GM18868 (cell line): ENCODE data around the gene PCIF1.
"Not testable (repeated sequence)": the region's sequence is repeated elsewhere in the genome, so short reads cannot be mapped to it uniquely, and the experiment has no call there.

ENCODE experiments used
- ATAC-seq: cut with Tn5 transposase; IDR thresholded peaks from one replicate; pipeline ENCODE4 v1.9.1; 2021; ENCODE audit warnings: mild to moderate bottlenecking, moderate library complexity; ENCODE audit not compliant: unreplicated experiment

Gene PCIF1

DNA sequence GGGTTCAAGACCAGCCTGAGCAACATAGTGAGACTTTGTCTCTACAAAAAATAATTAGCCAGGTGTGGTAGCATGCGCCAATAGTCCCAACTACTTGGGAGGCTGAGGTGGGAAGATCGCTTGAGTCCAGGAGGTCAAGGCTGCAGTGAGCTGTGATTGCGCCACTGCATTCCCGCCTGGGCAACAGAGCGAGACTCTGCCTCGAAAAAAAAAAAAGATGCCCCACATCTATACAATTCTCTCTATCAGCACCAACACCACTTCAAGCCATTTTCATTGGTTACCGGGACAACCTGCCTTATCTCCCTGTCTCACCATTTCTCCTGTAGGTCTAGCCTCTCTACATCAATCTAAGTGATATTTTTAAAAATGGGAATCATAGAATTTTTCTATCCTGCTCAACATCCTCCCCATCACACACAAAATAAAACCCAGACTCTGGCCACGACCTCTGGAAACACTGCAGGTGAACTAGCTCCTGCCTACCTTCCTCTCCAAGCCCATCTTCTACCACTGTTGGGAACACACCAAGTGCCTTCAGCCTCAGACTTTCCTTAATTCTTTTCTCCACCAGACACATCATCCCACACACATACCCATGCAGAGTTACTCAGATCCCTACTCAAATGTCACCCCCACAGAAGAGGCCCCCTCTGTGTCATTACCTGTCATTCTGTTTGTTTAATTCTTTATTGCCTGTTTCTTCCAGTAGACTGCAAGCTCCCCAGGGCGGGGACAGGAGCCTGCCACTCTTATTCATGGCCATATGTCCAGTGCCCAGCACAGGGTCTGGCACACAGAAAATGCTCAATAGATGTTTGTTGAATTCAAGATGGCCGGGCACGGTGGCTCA lies 12.9 kb upstream of the PCIF1 start:
- ATAC-seq = no peak

DNA sequence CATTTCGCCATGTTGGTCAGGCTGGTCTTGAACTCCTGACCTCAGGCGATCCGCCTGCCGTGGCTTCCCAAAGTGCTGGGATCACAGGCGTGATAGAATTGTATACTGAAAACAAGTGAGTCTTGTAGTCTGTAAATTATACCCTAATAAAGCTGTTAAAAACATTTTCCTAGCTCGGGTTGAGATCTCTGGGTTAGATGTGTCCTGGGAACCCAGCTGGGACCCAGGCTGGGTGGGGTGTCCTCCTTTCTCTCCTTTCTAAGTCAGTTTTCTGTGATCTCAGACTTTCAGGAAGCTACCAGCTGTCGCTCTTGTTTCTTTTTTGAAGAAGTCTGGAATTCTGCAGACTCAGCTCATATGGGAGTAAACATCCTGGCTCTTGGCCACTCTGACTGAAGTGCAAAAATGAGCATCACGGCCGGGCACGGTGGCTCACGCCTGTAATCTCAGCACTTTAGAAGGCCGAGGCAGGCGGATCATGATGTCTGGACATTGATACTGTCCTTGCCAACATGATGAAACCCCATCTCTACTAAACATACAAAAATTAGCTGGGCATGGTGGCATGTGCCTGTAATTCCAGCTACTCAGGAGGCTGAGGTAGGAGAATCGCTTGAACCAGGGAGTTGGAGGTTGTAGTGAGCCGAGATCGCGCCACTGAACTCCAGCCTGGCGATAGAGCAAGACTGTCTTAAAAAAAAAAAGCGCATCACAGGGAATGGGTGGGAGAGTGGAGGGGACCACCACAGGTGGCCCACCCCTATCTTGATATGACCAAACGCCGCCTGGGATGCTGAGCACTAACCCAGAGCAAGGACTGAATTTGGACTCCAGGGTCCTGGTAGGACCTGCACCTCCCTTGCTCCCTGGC lies 9.9 kb upstream of the PCIF1 start:
- ATAC-seq = no peak

DNA sequence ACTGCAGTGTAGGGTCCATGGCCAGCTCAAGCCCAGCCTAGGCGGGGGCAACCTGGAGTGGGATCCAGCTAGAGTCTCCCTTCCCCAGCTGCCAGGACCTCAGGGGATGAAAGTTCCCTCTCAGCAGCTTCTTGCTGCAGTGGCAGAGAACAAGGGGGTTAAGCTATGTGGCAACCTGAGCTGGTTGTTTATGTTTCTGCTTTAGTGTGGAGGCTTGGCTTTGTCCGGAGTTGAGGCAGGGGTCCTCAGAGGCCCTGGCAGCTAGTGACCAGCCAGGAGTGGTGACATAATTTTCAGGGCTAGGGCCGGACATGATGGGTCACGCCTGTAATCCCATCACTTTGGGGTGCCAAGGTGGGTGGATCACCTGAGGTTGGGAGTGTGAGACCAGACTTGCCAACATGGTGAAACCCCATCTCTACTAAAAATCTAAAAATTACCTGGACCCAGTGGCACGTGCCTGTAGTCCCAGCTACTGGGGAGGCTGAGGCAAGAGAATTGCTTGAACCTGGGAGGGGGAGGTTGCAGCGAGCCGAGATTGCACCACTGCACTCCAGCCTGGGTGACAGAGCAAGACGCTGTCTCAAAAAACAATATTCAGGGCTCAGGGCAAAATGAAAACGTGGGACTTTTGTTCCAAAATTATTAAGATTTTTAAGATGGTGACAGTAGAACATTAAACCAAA lies 8.5 kb upstream of the PCIF1 start:
- ATAC-seq = no peak

DNA sequence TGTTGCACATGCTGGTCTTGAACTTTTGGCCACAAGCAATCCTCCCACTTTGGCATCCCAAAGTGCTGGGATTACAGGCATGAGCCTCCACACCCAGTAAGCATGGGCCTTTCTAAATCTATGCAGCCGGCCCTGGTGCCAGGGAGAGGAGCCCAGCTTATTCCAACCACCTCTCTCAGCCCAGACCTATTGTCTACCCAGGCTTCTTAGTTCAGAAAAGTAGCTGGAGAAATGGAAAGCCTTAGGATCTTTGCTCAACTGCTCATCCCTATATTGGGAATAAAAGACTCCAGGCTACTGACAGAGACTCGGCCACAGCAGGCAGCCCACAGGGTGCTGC lies 7.8 kb upstream of the PCIF1 start:
- no peak for ATAC-seq

DNA sequence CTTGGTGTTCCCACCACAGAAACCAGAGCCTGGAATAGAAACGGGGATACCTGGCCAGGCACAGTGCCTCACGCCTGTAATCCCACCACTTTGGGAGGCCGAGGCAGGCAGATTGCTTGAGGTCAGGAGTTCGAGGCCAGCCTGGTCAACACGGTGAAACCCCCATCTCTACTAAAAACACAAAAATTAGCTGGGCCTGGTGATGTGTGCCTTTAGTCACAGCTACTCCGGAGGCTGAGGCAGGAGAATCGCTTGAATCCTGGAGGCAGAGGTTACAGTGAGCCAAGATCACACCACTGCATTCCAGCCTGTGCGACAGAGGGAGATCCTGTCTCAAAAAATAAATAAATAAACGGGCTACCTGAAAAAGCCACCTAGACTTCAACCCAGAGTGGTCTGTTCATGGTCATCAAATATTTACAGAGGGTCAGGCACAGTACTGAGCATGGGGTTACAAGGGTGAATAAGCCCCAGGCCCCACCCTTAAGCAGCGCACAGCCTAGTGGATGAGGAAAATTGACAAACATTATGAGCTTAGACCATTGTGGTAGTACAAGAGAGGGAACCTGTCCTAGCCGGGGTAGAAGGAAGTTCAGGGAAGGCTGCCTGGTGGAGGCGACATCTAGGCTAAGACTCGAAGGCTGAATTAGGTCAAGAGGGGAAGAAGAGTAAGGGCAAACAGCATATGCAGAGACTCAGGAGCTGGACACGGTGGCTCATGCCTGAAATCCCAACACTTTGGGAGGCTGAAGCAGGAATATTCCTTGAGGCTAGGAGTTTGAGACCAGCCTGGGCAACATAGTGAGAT lies 7.2 kb upstream of the PCIF1 start:
- no peak for ATAC-seq

DNA sequence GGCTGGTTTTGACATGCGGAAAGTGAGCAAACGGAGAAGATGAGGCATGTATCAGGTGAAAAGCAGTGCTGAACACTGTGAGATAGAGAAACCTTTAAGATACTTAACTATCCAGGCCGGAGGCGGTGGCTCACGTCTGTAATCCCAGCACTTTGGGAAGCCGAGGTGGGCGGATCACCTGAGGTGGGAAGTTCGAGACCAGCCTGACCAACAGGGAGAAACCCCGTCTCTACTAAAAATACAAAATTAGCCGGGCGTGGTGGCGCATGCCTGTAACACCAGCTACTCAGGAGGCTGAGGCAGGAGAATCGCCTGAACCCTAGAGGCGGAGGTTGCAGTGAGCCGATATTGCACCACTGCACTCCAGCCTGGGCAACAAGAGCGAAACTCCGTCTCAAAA lies 2.8 kb upstream of the PCIF1 start:
- ATAC-seq = not testable (repeated sequence)

DNA sequence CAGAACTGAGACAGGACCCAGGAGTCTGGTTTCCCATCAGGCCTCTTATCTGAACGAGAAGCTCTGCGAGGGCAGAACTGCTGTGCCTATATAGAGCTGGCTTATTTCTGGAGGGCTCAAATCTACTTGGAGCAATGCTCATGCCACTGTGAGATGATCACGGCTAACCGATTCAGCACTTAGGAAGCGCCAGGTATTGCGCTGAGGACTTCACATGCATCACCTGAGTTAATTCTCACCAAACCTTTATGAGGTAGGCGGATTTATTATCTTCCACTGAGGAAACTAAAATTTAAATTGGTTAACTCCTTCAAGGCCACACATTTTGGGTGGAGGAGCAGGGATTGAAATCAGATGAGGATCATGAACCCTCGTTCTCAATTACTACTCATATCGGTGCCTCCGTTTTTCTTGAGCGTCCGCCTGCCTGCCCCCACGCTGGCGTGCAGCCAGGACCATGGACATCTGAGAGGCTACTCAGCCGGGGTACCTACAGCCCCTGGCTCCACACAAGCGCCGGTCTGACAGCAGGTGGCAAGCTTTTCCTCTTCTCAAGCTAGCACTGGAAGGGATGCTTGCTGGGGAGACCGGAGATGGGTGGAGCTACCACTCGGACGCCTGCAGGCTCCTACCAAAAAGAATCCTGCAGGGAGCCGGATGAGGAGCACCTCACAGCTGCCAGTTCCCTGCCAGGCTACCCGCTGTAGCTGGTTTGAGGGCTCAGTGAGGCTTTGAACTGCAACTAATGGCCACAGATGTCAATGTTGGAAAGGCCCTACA lies 1.0 kb upstream of the PCIF1 start:
- peak; percentile 29 for ATAC-seq

DNA sequence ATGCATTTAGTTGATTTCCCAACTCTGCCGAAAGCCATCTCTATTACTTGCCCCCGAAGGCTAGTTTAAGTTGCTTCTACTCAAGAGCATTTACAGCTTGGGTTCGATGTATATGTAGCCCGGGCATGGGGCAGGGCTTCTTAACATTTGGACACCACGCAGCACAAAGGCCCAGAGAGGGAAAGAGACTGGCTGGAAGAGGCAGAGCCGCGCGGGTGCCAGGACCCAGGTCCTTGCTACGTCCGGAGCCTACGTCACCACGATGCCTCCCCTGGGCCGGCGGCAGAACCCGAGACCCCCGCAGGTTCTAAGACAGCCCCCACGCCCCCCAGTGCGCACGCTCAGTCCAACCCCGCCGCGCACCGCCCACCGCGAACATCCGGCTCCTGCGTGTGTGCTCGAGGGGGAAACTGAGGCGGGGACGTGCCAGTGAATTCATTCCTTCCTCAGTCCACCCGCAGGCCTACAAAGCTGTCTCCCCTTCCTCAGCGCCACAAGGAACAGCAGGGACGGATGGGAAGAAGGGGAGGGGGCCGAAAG lies 367 bp upstream of the PCIF1 start:
- ATAC-seq = peak; percentile 10

DNA sequence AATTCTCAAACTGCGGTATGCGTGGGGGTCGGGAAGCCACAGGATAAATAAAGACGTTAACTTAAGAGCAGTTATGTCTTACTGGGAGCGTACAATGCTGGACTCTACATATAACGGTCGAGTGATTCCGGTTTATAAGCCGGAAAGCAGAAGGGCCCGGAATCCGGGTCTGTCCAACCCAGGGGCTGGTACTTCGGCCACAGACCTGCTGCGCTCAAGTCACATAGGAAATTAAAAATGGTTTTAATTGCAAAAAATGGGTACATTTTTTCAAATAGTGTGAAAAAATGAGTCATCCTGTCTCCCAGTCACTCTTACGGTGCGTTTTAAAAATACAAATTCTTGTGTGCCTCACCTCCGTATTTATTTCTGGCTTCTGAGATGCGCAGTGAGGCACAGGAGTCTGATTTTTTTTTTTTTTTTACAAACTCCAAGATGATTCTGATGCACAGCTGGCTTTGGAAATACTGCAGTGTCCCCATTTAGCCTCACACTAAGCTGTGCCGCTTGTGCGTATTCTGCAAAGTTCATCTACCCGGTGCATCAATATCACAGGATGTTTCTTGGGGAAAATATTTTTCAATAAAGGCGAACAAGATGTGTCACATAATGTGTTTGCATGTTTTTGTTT lies 1.0 kb downstream of the PCIF1 start:
- ATAC-seq = peak; percentile 7

DNA sequence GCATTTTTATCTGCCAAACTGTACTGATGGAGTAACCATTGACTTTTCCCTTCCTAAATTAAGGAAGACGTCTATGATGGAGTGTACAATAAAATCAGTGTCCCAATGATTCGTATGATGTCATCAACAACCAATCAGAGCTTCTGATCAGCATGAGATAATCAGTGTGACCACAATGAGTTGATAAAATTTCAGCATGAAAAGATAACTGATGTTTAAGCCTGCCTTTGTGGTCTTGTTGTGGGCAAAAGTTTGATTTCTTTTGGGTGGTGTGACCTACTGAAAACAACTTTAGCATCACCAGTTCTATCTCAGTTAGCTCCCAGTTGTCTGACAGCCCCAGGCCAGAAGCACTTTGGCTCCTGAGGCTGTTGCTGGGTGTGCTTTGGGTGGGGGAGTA lies 3.3 kb downstream of the PCIF1 start:
- ATAC-seq = no peak

DNA sequence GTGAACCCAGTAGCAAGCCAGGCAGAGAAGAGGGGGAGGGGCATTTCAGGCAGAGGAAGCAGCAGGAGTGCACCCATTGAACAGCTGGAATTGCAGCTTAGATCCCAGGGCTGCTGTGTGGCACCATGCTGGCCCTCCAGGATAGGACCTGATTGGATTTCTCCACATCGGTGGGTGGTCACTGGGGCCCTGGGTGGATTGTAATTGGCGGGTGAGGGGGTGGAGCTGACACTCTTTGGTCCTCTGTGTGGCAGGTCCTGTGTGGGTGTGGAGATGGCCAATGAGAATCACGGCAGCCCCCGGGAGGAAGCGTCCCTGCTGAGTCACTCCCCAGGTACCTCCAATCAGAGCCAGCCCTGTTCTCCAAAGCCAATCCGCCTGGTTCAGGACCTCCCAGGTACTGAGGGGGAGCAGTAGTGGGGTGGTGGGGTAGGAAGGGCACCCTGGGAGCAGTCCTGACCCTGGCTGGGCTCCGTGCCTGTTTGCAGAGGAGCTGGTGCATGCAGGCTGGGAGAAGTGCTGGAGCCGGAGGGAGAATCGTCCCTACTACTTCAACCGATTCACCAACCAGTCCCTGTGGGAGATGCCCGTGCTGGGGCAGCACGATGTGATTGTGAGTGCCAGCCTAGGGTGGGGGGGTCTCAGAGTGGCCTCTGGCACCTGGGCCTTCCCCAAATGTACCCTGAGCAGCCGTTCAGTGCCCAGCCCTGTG lies 4.4 kb downstream of the PCIF1 start:
- no peak for ATAC-seq

DNA sequence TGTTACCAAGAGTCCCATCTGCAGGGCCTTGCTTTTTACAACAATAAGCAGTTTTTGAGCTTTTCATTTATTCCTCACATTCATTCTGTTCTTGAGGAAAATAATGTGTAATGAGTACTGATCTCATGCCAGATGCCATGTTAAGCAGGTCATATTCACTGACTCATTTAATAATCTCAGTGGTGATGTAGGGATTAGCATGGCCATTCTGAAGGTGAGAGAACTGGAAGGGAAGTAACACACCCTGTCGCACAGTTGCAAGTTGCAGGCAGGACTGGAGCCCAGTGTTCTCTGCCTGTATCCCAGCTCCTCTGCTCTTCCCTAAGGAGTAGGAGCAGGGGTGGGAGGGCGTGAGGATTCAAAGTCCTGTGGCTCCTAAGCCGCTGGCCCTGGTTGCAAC lies 5.6 kb downstream of the PCIF1 start:
- ATAC-seq = no peak

DNA sequence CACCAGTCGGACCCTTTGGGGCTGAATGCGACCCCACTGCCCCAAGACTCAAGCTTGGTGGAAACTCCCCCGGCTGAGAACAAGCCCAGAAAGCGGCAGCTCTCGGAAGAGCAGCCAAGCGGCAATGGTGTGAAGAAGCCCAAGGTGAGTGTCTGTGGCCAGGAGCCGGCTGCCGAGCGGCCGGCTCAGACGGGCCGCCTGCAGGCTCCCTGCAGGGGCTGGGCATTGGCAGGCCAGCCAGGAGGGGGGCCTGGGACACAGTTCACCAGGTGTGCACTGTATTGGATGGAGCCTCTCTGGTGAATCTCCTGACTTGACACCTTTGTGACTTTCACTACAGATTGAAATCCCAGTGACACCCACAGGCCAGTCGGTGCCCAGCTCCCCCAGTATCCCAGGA lies 6.0 kb downstream of the PCIF1 start:
- ATAC-seq = no peak

DNA sequence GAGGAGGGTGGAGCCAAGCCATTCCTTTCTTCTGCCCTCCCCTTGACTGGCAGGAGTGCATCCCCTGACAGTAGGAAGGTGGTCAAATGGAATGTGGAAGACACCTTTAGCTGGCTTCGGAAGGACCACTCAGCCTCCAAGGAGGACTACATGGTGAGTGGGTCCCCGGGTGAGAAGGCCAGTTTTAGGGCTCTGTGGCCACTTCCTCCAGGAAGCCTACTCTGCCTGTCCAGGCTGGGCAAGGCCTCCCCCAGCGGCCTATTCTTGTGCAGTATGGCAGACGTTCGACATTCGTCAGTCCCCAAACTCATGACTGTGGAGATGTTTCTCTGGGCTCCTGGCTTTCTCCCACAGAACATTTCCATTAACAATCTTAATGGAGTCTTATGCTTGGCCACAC lies 9.1 kb downstream of the PCIF1 start:
- no peak for ATAC-seq

DNA sequence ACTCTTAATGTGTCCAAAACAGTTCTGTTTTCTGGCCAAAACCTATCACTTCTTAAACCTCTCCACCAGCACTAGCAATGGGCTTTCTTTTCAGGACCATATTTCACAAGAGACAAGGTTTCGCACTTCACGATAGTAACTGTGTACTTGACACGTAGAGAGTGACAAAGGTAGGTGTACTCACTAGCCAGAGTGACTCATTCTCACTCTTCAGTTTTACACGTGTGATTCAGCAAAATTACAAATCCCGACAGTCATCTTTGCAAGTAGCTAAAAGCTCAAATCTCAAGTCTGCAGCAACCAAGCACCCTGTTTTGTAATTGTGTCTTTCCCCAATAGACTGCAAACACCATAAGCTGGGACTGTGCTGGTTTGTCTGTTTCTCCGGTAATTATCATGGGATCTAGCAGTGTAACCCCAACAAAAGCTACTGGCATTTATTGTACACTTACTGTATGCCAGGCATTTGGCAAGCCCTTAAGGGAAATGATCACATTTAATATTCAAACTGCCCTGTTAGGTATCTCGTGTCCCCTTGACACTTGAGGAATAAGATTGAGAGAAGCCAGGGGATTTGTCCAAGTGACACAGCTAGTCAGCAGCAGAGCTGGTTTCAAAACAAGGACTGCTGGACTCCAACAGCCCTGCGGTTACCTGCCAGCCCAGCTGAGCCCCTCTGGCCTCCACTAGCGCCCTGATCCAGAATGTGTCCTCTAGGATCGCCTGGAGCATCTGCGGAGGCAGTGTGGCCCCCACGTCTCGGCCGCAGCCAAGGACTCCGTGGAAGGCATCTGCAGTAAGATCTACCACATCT lies 9.9 kb downstream of the PCIF1 start:
- no peak for ATAC-seq

DNA sequence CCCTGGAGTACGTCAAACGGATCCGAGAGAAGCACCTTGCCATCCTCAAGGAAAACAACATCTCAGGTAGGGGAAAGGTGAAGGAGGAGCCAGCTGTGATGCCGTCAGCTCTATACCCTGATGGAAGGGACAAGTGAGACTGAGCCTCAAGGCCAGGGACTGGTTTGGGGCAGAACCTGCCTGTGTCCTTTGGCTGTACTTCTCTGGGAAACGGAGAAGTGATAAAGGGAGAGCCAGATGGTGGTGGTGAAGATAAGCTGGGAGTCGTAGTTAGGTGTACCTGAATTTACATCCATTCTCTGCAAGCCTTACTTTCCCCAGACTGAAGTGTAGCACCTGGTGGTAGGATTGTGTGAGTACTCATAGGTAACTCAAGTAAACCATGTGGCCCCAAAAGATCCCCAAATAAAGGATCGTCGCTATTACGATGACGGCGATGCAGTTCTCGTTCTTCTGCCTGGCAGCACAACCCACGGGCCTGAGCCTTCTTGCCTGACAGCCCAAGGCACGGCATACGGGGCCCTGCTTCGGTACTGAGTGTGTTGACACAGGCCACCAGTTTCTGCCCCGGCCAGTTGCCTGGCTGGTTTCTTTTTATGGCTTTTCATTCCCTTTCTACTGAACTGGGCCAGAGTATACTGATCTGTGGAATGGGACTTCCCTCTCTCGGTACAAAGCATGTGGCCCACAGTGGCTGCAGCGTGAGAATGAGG lies 10.6 kb downstream of the PCIF1 start:
- ATAC-seq = no peak

DNA sequence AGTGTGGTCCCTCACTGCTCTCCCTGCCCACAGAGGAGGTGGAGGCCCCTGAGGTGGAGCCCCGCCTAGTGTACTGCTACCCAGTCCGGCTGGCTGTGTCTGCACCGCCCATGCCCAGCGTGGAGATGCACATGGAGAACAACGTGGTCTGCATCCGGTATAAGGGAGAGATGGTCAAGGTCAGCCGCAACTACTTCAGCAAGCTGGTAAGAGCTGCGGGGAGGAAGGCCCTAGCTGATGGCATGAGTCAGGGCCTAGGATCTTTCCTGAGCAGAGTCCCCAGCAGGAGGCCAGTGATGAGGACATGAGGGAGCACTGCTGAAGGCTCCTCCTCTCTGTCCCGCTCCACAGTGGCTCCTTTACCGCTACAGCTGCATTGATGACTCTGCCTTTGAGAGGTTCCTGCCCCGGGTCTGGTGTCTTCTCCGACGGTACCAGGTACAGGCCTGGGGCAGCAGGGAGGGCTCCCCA lies 11.2 kb downstream of the PCIF1 start:
- ATAC-seq = no peak
